HT1080 (cell line): ENCODE measurements around the gene LPAR2. TPM values are rescaled to one million over a fixed set of nuclear protein-coding genes. Genes with fewer than 3 reads are reported as not detected.

Experiments used
- DNase-seq: peaks from one replicate; pipeline ENCODE4 v3.0.0-alpha.2; 2015; ENCODE audit warnings: low read depth
- total RNA-seq: library from RNA; depleted of rRNA; stranded (reverse); fragments of >200 nt; shearing (Covaris generic); gene quantifications from 2 replicates; pipeline ENCODE4 v1.2.3, GENCODE V29; 2014

LPAR2 gene
- total RNA-seq, 1 experiment from 2014 or later = 0.21 TPM

DNA sequence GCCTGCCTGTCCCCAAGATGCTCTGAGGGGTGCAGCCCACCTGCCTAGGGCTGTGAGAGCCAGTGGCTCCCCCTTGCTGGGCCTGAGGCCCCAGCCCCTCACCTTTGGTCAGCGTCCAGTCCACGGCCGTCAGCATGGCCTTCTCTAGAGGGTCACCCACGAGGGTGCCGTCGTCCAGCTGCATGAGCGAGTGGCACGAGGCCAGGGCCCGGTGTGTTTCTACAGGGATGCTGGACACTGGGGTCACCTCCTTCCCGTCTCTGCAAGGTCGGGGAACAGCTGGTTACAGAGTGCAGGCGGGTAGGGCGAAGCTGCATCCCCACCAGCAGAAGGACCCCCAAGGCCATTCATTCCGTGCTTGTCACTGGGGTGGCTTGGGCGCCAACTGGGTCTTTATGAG, 26.4 kb upstream of the LPAR2 start:
- DNase-seq = no peak

DNA sequence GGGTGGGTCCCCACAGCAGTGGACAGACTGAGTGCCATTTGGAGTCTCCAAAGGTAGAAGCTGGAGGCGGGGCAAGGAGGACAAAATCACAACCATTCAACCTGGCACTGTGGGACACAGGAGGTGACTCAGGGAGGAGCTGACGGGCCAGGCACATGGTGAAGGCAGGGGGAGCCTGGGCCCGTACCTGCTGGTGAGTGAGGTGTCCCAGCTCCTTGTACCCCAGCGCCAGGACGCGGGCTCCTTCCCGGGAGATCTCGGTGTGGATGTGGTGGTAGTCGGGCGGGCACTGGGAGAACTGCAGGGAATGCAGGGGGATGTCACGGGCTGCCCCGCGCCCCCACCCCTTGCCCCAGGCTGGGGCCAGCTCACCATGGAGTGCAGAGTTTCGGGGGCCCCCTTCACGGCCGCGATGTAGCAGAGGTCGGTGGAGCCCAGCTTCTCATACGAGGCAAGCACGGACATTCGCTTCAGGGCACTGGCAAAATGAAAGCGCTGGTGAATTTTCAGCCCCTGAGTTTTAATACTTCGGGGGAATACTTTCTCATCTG, 25.7 kb upstream of the LPAR2 start:
- DNase-seq = no peak

DNA sequence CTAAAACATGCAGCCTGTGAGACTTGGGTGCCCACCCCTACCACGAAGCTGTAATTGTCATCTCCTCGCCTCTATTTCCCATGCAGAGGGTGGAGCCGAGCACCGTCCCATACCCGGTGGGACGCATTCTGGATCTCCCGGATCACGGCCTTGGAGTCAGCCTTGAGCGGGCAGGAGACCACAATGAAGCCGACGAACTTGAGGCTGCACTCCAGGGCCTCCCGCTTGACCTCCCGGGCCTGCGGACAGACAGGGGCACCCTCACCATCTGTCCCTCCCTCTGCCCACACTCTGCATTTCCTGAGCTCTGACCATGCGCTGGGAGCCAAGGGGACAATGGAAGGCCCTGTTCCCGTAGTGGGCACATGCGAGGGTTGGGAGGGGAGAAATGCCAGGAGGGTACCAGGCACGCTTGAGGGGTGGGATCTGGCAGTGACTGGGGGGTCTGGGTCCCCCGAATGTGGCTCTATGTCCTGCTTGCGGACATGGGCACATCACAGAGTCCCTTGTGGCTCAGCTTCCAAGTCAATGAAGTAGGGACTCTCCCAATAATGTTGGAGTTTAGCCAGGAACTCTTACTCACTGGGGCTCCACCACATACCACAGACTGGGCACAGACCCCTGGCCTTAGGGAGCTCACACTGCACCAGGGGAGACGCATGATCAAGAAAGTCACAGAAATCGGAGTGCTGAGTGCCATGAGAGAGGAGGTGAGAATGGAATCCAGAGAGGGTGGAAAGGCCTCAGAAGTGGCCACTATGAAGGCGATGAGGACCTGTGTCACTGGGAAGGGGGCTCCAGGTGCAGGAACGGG, 24.7 kb upstream of the LPAR2 start:
- DNase-seq = no peak

DNA sequence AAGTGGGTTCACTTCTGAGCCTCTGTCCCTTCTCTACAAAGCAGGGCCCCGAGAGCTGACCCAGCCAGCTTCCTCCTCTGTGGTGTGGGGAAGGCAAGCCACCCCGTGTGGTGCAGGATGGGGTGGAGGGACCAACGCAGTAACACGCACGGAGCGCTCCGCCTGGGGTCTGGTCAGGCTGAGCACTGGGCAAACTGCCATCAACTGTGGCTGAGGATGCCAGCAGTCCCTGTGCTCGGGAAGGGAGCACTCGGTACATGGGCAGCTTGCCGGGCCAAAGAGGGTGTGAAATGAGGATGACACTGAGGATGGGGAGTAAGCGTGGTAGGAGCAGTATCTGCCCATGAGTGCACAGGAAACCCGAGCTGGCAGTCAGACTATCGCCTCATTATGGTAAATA, 23.1 kb upstream of the LPAR2 start:
- no peak for DNase-seq

DNA sequence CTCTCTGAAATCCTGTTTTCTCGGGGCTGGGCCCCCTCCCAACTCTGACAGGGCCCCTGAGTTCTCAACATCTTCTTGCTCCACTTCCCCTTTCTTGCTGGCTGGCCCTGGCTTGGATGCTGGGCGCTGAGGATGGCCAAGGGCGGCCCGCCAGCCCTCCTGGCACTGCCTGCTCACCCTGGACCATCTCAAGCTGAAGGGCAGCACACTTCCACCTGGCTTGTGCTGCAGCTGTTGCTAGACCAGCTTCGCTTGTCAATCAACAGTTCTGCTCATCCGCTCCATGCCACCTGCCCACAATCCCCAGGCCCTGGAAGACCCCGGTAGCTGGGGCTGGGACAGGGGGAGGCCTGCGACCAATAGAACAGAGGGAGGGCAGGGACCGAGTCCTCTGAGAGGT, 22.3 kb upstream of the LPAR2 start:
- DNase-seq = no peak

DNA sequence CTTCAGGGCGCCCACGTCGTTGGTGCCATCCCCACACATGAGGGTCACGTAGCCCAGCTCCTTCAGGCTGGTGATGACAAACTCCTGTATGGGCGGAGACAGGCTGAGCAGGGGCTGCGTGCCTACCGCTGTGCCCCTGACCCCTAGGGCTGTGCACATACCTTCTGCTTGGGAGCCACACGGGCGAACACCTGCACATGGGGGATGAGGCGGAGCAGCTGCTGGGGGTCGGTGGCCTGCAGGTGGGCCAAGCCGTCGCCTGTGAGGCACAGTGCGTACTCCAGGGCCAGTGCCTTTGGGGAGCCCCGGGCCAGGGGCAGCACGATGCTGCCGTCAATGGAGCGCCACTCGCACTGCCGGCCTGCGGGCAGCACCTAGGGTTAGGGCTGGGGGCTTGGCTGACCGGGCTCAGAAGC, 21.6 kb upstream of the LPAR2 start:
- DNase-seq = no peak

DNA sequence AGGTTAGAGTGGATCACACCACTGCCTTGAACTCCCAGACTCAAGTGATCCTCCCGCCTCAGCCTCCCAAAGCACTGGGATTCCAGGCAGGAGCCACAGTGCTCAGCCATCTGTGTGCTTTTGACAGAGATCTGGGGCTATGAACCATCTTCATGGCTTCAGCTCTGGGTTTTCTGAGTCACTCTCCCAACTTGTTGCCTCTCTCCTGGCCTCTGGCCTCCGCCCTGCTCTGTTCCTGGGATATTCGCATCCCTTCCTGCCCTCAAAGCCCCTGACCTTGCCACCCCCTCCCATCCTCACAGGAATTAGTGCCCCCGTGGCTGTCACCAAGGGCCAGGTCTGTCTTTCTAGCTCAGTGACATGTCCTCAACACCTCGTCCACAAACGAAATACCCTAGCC, 21.1 kb upstream of the LPAR2 start:
- no peak for DNase-seq

DNA sequence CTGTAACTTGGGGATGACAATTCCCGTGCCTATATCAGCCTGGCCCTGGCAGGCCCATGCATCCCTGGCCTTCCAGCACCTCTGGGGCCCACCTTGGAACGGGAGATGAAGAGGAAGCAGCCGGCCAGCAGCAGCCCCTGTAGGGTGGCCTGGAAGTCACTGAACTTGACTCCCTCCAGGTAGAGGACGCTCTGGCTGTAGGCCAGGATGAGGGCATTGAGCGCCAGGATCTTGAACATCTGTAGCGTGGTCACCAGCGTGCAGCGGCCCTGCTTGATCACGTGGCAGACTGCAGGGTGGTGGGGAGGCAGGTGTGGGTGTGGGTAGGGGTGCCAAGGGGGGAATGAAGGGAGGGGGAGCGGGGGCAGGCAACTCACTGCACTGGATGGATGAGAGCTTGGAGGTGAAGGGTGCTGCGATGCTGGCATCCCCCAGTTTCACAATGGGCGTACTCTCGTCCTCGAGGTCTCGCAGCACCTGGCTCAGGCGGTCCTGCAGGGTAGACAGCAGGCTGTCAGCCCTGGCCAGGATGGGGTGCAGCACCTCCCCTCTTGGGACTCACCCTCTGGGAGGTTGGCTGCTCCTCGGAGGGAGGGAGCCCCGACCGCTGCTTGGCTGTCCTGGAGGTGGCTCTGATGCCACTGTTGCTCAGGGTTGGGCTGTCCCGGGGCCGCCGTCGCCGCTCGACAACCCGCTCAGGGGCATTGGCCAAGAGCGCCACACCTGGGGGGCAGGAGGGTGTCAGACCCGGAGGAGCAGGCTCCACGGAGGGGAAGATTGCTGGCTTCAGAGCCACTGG, 19.2 kb upstream of the LPAR2 start:
- DNase-seq = no peak

DNA sequence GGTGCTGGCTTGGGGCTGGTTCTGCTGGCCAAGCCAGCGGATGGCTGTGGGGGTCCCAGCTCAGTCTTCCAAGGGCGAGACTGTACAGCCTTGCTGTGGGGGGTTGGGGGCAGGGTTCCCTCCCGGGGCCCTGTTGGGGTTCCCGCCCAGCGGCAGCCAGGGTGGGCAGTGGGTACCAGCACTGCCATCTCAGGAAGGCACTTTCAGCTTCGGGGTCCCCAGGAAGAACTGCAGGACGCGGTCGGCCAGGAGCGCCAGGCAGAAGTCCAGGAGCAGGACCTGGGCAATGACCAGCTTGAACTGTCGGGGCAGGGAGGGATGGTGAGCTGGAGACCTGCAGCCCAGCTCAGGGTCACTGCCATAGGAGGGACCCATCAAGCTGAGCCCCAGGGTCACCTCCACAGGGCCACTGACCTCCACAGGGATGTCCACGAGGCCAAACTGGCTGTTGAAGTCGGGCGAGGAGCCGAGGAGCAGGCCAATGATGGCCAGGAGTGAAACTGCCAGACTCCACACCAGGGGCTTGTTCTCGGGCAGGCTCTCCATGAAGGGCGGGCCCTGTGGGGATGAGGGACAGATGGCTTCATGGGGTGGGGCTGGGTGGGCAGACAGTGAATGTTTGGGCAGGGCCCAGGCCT, 17.3 kb upstream of the LPAR2 start:
- no peak for DNase-seq

DNA sequence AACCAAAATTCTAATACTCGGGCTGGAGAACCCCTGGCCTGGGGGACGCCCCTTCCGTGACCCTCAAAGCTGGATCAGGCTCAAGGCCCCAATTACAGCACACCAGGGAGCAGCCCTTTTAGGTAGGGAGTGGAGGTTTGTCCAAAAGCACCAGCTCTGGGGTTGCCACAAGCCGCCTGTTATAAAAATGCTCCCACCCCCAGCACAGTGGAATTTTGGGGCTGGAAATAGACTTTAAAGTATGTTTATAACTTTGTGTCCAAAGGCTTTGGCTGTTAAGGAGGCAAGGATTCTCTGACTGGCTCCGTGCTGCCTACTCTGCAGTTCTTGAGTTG, 16.0 kb upstream of the LPAR2 start:
- DNase-seq = no peak

DNA sequence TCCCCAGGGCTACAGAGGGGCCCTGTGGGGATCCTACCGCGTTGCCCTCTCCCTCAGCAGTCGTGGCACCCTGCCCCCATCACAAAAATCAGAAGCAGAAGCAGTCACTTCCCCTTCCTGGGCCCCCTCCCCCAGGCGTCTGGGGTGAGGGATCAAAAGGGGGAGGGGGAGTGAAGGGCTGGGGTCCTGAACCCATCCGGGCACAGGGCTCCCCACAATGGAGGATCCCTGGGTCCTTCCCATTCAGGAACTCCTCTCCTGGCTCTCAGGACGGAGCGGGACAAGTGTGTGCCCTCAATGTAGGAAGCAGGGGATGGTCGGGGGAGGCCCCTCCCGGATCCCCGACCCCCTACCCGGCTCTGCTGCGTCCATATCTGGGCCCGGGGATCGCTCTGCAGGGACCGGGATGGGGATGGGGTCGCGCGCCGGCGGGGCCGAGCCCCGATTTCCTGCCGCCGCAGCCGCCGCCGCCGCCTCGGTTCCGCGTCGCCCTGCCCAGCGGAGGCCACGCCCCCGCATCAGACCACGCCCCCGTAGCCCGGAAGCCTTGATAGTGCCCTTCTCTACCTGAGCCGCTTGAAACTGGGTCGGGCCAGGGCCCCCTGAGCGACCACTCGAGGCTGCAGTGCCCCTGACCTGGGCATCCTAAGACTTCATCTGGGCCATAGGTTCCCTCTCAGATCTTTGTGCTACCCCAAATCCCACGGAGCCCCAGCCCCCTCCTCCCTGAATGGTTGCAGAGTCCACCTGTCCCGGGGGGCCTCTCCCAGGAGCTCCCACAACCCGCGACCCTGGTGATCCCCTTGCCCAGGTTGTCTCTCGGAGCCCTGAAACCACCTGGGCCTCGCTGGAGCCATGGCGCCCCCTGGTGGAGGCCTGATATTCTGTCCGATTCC, 15.4 kb upstream of the LPAR2 start, which contains the start of gene GMIP:
Gene GMIP (minus strand): TSS at position 500 of the 896 bp plus-strand sequence. CDS start 128 bp downstream, at position 372.
- peak; percentile 48 for DNase-seq

DNA sequence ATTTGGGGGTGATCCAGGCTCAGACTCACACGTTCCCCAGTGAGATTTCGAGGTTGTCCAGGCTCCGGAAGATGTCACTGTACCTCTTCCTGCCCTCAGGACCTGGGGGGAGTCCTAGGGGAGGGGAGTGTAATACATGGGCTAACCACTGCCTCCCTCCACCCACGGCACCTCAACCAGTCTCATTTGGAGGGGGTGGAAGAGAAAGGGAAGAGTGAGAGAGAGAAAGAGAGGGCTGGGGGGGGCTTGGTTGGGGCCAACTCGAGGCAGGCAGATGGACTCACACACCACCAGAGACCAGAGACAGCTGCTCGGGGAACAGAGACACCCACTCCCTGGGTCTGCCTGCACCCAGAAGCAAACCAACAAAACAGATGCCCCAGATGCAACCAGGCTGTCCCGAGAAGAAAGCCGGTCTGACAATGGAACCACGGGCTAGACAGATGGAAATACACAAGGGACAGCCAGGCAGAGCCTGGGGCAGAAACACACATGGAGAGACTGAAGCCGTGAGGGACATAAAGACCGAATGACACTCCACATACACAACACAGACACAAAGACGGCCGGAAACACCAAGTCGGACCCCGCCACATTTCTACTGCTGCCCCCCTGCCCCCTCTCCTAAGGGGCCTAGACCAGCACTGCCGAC, 14.6 kb upstream of the LPAR2 start:
- no peak for DNase-seq

DNA sequence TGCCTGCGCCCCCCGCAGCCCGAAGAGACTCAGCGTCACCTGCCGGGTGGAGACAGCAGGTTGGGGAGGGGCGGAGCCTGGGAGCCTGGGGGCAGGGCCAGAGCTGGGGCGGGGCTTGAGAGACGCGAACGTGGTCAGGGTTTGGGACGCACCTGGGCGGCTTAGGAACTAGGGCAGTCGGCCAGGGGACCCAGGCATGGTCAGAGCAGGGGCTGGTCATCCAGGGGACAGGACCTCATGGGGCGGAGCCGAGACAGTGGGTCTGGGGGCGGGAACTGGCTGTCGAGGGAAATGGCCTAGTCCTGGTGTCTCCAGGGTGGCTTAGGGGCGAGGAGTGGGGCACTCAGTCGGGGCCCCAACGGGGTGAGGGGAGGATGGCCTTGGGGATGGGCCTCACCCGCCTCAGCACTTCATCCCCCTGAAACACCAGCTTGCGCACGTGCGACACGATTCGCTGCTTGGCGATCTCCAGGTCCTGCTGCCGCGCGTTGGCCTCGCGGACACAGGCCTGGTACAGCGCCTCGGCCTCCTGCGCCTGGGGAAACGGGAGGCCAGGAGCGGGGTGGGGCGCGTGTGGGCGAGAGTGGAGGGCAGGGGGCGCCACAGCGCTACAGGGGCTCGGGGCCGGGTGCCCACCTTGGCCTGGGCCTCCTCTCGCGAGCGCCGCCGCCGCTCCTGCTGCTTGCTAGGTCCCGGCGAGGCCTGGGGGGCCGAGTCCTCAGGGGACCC, 9.7 kb upstream of the LPAR2 start:
- DNase-seq = no peak

DNA sequence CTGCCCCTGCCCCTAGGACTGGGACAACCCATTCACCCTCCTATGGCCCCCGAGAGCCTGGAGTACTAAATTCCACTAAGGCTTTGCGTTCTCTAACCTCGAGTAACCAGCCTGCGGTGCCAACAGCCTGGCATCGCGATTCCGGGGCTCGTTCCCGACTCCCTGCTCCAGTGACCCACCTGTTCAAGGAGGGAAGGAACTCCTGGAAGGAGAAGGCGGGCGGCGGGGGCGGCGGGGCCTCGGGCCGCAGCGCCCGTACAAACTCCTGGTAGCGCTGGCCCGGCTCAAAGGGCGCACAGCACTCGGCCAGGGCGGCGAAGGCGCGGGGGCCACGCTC, 9.1 kb upstream of the LPAR2 start:
- DNase-seq = no peak

DNA sequence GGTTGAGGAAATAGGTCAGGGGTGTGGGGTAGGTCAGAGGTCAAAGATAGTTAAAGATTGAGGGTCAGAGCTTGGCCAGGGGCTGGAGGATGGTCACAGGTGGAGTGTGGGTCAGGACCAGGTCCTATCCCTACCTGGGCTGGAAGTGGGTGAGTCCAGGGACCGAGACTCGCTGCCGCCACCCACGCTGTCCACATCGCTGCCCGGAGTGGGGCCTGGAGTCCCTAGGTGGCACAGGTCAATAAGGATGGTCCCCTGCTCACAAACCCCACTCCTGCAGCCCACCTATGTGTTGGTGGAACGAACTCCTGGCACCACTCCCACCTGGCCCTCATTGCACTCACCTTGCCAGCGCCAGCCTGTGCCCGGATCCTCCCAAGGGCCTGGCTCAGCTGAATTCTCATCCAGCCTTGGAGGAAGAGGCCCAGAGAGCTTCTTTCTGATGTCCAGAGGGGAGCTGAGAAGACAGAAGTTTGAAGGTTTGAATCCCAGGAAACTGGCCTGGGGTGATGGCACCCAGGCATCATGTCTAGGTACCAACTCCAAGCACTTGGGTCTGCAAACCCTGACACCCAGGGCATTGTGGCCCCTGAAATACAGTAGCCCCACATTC, 8.7 kb upstream of the LPAR2 start:
- no peak for DNase-seq

DNA sequence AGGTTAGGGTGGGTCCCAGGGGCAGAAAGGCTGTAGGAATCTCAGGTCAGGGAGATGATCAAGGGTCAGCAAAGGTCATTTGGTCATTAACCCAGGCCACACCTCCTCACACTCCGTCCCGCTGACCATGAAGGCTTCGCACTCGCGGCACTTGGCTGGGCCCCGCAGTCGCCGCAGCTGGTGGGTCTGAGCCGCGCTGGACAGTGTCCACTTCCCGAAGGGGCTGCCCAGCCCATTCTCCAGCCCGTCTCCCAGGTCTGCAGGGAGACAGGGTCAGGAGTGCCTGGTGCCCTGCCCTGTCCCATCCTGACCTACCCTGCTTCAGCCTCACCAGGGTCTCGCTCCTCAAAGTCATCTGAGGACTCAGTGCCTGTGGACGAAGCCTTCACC, 7.3 kb upstream of the LPAR2 start:
- no peak for DNase-seq

DNA sequence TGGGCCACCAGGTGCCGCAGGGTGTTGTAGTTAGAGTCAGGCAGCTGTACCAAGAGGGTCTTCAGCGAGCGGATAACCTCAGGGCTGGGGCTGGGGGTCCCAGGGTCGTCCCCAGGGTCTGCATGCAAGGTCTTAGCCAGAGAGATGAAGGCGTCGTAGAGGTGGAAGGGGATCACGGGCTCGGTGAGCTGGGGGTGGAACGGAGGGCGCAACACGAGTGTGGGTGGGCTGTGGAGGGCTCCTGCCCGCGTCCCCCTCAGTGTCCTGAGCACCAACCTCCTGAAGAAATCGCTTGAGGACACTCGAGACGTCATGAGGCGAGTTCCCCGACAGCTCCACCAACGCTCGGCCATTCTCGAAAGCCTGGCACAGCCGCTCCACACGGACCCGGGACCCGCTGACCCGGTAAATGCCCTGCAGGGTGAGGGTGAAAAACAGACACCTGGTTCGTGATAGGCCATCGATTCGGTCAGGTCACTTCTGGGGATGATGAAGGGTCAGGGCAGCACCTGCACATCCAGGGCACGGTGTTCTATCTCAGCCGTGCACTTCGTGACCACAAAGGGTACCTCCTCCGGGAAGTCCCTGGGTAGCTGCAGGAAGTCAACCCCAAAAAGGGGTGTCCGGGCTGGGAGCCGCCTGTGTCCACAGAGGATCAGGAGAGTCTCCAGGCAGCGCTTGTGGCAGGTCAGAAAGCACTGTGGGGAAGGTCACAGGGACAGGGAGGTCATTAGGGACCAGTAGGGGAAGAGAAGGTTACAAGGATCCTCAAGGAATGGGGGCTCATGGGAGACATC, 6.7 kb upstream of the LPAR2 start:
- no peak for DNase-seq

DNA sequence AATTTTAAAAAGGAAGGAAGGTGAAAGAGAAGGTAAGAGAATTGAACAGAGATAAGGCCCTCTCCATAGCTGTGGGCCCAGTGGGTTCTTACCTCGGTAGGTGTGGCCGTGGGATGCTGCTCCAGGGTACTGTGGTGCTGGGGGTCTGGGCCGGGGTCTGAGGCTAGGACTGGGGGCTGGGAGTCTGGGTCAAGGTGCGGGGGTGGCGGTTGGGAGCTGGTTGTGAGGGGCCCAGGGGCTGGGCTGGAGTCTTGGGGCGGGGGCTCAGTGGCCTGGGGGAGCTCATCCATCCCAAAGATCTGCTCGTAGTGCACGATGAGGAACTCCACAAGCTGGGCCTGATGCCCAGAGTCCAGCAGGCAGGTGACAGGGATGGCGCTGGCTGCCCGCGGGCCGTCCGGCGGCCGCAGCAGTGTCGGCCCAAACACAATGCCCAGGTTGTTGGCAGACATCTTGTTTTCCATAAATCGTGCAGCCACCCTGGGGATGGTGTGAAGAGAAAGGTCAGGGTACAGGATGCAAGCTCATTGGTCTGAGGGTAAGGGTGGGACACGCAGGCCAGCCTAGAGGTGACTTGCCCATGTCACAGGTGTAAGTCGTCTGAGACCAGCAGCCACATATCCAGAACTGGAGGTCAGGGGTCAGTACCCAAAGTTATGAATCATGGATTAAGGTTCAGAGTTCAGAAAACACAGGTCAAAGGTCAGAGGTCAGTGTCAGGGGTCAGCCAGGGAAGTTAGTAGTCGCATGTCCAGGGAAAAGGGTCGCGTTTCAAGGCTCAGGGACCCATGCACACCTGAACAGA, 5.9 kb upstream of the LPAR2 start:
- DNase-seq = no peak
